AML-193 (cell line): ENCODE data around the gene LRP10.
"Not testable (repeated sequence)": the region's sequence is repeated elsewhere in the genome, so short reads cannot be mapped to it uniquely, and the experiment has no call there.

Experiments
- DNase-seq, 2 experiments: peaks; one replicate each; lab custom pipeline; 2025; lab: John Stamatoyannopoulos, UW

LRP10 gene, protein sequence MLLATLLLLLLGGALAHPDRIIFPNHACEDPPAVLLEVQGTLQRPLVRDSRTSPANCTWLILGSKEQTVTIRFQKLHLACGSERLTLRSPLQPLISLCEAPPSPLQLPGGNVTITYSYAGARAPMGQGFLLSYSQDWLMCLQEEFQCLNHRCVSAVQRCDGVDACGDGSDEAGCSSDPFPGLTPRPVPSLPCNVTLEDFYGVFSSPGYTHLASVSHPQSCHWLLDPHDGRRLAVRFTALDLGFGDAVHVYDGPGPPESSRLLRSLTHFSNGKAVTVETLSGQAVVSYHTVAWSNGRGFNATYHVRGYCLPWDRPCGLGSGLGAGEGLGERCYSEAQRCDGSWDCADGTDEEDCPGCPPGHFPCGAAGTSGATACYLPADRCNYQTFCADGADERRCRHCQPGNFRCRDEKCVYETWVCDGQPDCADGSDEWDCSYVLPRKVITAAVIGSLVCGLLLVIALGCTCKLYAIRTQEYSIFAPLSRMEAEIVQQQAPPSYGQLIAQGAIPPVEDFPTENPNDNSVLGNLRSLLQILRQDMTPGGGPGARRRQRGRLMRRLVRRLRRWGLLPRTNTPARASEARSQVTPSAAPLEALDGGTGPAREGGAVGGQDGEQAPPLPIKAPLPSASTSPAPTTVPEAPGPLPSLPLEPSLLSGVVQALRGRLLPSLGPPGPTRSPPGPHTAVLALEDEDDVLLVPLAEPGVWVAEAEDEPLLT

DNA sequence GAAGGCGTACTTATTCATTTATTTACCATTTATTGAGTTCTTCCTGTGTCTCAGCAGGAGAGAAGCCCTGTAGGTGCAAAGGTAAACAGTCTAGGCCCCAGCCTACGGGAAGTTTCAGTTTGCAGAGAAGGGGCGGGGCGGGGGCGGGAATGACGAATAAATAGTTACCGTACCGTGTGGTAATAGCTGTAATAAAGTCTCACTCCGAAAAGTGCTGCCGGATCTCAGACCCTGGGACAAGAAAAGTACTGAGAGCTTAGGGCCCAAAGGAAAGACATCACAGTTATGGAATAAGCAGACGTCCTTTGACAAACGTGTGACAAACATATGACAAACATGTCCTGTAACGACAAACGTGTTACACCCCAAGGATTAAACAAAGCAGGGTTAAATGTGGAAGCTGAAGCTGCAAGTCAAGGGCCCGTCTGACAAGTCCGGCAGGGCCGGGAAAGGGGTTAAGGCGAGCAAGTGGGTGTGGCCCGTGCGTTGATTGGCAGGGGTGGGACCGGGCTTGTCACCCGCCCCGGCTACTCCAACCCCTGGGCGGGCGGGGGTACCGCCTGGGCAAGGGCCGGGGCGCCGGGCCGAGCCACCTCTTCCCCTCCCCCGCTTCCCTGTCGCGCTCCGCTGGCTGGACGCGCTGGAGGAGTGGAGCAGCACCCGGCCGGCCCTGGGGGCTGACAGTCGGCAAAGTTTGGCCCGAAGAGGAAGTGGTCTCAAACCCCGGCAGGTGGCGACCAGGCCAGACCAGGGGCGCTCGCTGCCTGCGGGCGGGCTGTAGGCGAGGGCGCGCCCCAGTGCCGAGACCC is at the start of gene LRP10:
Gene LRP10, plus strand, starts transcription at position 517 of the 809 bp plus-strand sequence. CDS start 564 bp downstream, outside the sequence.
- peak; percentile 71 to 72 for DNase-seq

DNA sequence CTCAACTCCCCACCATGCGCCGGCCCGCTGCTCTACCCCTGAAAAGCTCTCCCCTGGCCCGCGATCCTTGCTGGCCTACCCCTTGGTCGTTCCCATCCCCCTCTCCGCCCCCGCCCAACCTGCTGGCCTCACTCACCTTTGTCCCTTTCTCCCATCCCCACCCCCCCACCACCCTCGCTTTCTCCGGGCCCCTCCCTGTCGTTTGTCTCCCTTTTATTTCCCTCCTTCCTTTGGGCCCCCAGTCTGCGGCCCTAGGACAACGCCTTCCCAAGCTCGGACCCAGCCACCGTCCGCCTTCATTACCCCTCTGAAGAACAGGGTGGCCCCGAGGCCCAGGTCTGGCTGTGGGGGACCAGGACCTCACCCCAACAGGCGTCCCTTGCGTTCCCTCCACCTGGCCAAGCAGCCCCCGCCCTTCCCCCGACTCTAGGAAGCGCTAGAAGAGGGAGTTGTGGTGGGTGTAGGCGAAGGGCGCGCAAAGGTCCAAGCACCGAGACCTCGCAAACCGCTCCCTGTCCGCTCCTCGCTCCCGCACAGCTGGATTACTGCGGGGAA is 49.4 kb upstream of the LRP10 start:
- DNase-seq, result no peak

DNA sequence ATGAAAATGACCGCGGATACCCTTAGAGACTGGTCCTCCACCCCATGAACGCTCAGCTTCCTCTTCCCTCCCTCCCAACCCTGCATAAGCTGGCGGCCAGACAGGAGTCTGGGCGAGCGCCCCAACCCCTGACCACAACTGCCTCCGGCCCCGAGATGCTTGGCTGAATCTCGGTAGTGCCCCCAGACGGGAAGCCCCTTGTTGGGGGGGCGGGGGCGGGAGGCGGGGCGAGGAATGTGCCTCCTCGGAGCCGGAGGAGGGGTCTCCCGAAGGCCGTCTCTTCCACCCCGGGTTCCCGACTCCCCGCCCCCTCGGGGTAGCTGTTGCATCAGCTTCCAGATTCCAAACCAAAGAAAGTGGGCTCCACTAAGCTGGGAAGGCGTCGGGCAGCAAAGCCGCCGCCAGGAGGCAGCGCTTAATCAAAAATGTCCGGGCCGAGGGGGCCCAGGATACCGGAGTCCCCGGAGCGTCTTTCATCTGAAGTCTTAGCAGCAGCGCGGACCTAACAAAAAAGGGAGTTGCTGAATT is 48.9 kb upstream of the LRP10 start:
- peak; percentile 47 to 62 for DNase-seq

DNA sequence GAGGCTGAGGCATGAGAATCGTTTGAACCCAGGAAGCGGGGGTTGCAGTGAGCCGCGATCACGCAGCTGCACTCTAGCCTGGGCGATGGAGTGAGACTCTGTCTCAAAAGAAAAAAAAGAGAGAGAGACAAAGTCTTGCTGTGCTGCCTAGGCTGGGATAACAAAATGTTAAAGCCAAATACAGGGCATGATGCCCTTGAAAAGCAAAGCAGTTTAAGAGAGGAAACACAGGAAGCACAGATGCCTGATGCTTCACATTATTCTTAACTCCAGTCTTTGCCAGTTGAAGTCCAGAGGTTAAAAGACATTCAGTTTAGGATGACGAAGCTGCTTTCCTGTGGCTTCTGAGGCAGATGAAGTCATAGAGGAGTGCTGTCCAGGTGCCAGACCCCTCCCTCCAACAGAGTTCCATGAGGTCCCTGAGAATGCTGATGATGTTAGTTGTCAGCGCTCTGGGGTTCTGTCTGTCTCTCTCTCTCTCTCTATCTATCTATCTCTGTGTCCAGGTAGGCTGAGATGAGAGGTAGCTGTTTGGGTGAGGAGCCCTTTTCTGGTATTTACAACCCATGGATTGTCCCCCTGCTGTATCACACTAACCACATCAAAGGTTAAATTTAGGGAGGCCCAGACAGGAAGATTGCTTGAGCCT is 46.7 kb upstream of the LRP10 start:
- DNase-seq, result peak; percentile 47 to 50

DNA sequence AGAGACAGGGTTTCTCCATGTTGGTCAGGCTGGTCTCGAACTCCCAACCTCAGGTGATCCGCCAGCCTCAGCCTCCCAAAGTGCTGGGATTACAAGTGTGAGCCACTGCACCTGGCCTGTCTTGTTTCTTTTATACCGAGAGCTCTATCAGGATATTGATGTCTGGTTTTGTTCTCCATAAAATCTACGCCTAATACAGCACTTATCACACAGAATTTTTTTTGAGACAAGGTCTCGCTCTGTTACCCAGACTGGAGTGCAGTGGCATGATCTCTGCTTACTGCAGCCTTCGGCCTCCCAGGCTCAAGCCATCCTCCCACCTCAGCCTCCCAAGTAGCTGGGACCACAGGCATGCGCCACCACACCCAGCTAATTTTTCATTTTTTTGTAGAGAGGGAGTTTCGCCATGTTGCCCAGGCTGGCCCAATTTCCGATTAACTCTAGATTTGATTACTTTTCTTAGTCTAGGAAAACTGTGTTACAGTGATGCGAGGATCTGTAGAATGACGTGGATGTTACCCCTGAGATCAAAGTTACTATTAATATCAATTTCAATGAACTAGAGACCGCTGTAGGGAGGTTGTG is 42.4 kb upstream of the LRP10 start:
- not testable (repeated sequence) for DNase-seq

DNA sequence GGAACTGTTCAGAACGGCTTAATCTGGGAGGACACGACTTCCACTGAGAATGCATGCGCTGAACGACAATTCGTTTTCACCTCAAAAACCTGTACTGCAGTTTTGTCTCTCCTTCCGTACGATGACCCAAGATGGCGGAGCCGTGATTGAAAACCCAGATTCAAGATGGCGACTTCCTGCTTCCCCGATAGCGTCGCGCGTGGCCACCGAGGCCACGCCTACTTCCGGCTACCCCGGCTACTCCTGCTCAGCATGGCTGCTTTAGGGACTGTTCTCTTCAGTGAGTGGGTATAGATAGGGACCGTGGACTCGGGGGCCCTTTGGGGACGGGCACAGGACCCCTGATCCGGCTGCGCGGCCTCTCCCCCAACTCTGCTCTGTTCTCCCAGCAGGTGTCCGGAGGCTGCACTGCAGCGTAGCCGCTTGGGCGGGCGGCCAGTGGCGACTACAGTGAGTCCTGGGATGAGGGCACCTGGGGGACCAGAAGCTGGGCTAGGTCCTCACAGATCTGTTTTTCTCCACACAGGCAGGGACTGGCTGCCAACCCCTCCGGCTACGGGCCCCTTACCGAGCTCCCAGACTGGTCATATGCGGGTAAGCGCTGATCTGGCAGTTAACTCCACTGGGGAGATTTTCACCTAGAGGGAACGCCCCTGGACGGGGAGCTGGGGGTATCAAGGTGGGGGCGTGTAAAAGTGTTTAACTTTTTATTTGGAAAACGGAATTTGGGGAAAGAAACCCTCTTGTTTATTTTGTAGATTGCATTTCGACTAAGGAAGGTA is 41.7 kb upstream of the LRP10 start, which contains the start of gene MRPL52:
Gene MRPL52, plus strand, starts transcription at position 227 of the 782 bp plus-strand sequence. Its CDS starts 26 bp downstream, at position 253.
- DNase-seq, result peak; percentile 86 to 89

DNA sequence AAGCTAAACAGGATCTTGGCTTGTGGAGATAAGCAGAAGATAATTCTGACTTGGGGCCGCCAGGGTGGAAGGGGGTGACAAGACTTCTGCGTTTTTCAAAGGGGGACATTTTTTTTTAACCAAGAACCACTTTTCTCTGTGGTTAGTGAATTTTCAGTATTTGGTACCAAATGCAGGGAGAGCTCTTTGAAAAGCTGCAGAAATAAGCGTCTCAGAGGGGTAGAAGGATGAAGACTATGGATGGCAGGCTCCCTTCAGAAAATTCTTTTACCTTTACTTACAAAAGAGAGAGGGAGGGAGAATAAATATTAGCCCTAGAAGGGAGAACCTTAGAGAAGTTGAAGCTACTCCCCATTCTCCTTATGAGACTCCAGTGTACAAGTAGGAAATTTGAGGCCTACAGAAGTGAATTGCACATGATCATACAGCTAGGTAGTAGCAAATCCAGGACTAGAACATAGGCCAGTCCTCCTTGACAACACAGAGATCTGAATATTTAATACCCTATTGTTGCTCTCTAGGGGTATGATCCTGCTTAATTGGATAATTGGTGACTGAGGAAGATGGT is 41.0 kb upstream of the LRP10 start:
- no peak for DNase-seq

DNA sequence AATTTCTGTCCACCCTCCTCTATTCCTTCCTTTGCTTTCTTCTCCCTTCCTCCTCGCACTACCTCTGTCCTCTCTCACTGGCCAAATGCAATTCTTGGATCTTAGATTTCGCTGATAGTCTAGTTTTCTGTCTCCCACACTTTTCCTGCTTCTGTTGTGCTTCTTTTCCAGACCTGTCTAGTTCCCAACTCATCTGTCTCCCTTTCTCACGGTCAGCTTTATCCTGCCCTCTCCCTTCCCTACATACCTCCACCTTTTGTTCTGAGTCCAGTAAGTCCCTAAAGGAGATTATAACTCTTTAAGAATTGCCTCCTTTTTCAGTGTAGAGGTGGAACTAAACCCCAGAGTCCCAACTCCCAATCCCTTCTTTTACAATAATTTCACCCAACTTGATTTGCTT is 36.0 kb upstream of the LRP10 start:
- no peak for DNase-seq

DNA sequence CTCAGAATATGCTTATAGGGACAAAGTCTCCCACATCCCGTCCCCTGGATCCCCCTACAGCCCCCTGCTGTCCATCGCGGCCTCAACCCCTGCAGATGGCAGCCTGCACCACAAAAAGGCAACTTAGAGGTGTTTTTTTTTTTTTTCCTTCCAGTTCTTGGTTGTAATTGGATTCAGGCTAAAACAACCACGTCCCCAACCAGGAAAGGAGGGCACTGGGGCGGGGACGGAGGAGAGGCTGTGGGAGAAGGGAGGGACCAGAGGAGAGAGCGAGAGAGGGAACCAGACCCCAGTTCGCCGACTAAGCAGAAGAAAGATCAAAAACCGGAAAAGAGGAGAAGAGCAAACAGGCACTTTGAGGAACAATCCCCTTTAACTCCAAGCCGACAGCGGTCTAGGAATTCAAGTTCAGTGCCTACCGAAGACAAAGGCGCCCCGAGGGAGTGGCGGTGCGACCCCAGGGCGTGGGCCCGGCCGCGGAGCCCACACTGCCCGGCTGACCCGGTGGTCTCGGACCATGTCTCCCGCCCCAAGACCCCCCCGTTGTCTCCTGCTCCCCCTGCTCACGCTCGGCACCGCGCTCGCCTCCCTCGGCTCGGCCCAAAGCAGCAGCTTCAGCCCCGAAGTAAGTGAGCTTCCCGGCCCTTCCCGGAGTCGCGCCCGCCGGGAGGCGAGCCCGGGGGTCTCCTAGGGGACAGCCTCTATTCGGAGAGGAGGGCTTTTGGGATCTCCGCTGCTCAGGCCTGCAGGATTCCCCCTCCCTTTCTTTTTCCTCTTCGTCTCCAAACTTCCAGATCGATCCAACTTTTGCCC is 35.0 kb upstream of the LRP10 start, which contains the start of gene MMP14:
Gene MMP14, plus strand, starts transcription at position 285 of the 813 bp plus-strand sequence. Its CDS starts 233 bp downstream, at position 518.
- no peak for DNase-seq

DNA sequence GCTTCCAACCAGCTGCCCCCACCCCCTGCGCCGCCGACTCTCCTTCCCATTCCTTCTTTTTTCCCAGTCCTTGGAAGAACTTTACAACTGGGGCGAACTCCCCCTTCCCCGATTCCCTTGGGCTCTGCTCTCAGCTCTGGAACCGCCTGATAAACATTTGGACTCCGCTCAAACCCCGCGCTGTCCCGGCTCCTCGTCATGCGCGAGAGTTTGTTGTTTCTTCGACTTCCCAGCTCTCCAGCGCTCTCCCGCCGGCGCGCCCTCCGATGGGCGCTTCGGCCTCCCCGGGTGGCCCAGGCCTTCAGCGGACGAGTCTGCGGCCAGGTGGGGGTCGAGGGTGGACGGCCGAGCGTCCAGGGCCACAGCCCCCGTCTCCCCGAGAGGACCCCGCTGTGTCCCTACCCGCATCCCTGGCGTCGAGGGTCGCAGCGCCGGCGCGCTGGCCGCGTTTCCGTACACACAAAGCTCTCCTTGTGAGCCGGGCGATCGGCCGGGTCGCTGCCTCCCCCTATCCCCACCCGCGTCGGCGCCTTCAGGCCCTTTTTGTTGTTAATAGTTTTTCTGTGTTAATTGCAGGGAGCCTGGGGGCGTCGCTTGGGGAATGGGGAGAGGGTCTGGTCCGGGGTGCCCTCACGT is 34.3 kb upstream of the LRP10 start:
- no peak for DNase-seq

DNA sequence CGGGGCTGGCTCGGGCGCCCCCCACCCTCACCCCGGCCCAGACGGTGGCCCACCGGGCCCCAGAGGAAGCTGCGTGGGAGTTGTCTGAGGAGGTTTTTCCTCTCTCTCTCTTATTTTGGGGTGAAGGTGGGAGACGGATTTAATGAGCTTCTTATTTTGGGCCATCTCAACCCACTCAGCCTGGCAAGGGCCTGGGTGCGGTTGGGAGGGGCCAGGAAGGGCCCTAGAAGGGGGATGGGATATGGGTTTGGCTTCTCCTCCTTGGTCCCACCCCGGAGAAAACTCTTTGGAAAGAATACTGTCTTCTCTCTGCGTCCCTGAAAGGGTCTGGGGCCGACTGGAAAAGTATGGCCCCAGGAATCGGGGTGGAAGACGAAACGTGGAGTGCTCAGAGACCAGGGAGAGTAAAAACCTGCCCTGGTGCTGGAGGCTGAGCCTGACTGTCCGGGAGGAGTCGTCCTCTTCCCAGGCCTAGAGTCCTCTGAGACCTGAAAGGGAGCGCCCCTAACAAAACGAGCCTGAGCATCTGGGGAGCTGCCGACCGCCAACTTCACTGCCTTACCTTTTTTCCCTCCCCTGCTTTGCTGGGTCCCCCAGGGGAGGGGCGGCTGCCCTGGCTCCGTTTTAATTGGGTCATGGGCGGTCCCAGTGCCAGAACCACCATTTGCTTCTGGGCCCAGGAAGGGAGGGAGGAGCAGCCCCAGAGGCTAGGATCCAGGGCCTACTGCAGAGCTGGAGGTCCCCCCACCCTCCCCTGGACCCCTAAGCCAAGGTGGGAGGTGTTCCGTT is 33.6 kb upstream of the LRP10 start:
- DNase-seq, result no peak

DNA sequence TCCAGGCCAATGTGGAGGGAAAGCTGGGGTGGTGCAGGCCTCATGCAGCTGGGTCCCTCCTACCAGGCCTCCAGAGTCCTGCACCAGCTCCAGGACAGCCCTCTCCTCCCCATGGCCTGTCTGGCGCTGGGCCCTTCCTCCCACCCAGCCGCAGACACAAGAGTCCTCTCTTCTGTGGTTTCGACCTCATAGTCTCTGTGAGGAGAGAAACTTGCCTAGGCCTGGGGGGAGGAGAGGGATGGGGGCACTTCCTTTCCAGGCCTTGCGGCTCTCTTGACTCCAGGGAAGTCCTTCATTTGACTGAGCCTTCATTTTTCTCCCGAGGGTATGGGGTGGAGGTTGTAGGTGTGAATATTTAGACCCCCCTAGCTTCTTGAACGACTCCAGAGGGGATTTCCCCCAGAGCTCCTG is 32.9 kb upstream of the LRP10 start:
- peak in 1 of 2 experiments; percentile 5 for DNase-seq

DNA sequence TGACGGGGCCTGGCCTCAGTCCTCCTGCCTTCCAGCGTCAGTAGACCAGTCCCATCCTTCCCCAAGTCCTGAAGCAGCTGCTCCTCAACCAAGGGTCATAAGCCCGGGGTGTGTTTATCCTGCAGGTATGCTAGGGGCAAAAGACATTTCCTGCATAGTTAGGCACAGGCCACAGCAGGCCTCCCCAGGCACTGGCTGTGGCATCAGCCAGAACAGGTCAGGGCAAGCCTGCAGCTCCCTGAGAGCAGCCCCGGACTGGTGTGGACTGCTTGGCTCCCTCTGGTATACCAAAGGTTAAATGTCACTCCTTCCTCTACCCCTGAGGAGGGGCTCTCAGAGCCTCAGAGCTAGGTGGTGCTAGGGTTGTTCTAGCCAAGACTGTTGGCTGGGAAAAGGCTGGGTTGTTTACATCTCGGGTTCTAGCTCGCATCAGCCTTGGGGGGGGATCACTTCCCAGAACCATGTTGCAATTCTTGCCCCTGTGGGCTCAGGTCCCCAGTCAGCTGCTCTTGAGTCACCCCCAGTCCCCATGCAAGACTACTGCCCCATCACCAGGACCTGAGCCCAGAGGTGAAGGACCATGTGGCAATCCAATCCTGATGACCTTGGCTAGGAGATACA is 32.3 kb upstream of the LRP10 start:
- DNase-seq, result no peak

DNA sequence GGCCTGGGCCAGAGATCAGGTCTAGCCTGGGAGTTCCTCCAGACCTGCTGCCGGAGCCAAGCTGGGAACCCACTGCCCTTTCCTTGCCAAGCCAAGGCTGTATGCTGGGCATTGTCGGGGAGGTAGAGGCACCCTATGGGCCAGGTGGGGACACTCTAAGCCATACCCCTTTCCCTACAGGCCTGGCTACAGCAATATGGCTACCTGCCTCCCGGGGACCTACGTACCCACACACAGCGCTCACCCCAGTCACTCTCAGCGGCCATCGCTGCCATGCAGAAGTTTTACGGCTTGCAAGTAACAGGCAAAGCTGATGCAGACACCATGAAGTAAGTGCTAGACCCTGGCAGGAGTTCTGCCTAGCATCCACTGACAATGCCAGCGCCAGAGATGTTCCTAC is 30.2 kb upstream of the LRP10 start:
- DNase-seq, result no peak

DNA sequence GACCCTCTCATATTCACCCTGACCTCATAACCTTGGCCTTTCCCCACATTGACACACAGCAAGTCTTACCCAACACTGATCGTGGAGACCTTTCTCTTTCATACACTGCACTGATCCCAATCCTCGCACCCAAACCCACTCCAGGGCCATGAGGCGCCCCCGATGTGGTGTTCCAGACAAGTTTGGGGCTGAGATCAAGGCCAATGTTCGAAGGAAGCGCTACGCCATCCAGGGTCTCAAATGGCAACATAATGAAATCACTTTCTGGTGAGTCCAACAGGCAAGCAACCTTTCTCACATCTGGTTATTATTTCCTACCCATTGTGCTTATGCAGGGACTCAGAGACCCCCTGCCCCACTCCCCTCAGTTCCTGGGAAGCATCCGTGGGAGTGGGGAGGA is 29.8 kb upstream of the LRP10 start:
- DNase-seq, result no peak

DNA sequence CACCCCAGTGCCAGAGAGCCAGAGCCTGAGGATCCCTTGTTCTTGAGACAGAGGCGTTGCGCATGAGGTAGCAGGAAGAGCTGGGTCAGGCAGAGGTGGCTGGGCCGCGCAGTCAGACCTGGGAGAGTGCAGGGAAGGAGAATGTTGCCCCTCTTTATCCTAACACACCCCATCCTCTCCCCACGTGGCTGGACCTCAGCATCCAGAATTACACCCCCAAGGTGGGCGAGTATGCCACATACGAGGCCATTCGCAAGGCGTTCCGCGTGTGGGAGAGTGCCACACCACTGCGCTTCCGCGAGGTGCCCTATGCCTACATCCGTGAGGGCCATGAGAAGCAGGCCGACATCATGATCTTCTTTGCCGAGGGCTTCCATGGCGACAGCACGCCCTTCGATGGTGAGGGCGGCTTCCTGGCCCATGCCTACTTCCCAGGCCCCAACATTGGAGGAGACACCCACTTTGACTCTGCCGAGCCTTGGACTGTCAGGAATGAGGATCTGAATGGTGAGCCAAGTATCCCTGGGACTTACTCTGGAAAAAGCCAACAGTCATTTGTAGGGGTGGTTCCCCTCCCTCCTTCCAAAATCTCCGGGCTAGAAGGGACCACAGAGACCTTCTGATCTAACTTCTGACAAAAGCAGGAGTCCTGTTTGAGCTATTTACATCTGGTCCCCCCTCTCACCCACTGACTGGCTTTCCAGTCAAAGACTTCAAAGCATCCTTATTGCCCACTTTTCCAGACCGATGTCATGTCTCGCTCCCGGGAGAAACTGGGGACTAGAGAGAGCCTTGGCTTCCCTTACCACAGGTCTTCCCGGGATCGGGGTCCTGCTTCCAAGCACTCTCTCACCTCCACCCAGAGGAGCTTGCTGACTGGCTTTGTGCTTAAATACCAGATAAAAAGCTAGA is 29.1 kb upstream of the LRP10 start:
- no peak for DNase-seq
